ENCODE results near the gene CTIF.
"Not testable (repeated sequence)": the region's sequence is repeated elsewhere in the genome, so short reads cannot be mapped to it uniquely, and the experiment has no call there.

CTIF gene

DNA sequence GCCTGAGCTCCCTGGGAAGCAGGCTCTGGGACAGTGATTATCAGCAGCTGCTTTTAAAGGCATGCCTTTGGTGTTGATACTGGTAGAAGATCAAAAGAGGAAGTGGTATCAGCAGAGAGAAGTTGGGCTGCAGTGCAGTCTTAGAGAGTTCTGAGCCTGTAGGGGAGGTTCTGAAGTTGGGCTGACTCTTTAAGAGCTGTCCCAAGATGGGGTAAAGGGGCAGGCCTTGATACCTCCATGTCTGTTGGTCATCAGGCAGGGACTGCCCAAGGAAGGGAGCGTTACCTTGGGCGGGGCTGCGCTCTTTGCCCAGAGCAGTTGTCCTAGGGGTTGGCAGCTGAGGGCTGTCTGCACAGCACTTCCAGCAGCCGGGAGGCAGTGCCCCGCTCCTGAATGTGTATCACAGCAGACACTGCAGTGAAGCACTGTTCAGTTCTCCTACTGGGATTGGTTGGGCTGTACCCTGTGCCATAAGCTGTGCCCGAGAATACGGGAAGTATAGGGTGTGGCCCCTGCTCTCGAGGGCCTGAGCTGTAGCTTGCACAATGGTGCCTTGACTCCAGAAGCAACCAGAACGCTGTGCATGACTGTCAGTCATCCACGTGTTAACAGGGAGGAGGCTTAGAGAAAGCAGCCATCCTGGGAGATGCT is 177.0 kb downstream of the CTIF start:
- no peak for FAIRE-seq

GRCh38 chr18:48717227-48717626 is 178.4 kb downstream of the CTIF start:
- not testable (repeated sequence) for FAIRE-seq

DNA sequence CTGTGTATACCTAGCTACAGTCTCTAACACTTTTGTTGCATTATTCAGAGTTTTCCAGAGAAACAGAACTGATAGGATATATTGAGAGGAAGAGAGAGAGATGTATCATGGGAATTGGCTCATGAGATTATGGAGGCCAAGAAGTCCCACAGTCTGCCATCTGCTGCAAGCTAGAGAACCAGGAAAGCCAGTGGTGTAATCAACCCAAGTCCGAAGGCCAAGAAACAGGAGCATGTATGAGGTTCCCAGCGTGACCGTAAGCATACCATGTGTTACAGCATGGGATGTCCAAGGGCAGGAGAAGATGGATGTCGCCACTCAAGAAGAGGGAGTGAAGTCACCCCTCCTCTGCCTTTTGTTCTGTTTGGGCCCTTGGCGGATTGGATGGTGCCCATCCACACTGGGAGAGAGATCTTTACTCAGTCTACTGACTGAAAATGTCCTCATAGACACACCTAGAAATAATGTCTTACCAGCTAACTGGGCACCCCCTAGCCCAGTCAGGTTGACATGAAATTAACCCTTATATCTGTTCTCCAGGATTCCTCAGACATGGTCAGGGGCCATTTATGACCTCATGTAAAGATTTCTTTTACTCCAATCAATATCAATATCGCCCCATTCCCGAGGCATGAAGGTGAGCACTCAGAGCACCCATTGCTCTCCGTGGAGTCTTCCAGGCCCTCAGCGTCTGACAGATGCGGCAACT is 179.6 kb downstream of the CTIF start:
- FAIRE-seq, result no peak

GRCh38 chr18:48719388-48719787 is 180.6 kb downstream of the CTIF start:
- no peak for FAIRE-seq

GRCh38 chr18:48719974-48720654 is 181.3 kb downstream of the CTIF start:
- no peak for FAIRE-seq

- no peak for FAIRE-seq
Observed at GRCh38 chr18:48720655-48721025, 181.8 kb downstream of the CTIF start.

DNA sequence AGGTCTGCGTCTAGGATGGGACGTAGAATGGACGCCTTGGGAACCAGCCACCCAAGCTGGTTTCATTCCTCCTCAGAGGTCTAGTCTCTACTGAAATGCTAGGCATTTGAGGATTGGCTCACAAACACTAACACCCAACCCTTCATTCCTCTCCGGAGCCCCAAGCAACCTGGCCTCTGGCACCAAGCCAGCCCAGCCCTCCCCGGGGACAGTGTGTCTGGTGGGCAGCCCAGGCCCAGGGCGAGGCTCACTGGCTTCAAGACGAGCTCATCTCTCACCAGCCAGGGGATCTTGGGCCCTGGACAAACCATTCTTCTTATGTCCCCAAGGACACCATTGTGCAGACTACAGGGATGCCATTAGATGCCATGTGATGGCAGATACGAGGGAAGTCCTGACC is 182.5 kb downstream of the CTIF start:
- no peak for FAIRE-seq

- no peak for FAIRE-seq
Observed at GRCh38 chr18:48723016-48723415, 184.2 kb downstream of the CTIF start.

- FAIRE-seq, result no peak
Observed at GRCh38 chr18:48723837-48724236, 185.0 kb downstream of the CTIF start.

DNA sequence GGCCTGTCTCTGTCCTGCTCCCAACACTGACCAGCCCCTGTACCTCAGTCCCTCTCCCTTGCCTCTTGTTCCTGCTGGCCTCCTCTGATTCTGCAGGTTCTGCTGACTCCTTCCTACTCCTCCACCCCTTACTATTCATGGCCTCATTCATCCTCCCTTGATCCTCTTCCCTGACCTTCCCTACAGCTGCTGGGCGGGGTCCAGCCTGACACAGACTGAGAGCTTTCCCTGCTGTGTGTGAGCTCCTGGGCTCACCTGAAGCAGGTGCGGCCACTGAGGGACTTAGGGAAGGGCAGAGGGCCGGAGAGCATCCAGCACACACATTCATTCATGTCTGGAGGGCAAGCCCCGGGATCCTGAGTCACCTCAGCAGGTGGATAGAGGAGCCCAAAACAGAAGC is 185.6 kb downstream of the CTIF start:
- no peak for FAIRE-seq

- FAIRE-seq, result no peak
Observed at GRCh38 chr18:48724939-48725338, 186.1 kb downstream of the CTIF start.

DNA sequence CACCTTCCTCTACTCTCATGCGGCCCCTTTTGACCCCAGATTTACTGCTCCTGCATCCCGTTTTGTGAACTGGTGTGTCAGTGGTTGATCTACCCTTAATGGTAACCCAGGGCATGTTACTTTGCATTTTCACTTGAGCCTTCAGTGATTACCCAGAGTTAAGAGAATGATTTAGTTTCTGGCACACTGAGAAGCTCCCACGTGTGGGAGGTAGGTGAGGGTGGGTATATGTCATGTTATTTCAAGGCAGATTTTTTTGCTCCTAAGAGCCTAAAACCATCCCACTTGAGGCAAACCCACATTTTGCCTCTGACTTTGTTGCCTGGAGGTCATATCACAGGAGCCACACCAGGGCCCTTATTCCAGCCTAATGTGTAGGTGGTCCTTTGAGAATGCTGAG is 186.7 kb downstream of the CTIF start:
- no peak for FAIRE-seq

- FAIRE-seq, result no peak
Observed at GRCh38 chr18:48727681-48728080, 188.8 kb downstream of the CTIF start.

DNA sequence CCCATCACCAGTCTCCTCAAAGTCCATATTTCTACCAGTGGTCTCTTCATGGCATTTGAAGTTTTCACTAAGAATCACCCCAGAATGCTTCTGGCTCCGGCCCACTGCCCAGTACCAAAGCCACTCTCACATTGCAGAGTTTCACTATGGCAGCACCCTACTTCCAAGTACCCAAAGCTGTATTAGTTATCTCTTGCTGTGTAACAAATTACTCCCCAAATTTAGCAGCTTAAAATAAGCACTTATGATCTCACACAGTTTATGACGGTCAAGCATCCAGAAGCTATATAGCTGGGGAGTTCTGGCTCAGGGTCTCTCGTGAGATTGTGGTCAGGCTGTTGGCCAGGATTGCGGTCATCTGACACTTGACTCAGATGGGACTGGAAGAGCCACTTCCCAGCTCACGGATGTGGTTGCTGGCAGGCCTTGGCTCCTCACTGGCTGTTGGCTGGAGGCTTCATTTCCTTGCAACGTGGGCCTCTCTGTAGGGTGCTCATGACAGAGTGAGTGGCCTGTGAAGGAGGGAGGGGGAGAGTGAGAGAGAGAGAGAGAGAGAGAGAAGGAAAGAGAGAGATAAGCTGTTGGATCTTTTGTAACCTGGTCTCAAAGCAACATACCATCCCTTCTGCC is 189.5 kb downstream of the CTIF start:
- no peak for FAIRE-seq

DNA sequence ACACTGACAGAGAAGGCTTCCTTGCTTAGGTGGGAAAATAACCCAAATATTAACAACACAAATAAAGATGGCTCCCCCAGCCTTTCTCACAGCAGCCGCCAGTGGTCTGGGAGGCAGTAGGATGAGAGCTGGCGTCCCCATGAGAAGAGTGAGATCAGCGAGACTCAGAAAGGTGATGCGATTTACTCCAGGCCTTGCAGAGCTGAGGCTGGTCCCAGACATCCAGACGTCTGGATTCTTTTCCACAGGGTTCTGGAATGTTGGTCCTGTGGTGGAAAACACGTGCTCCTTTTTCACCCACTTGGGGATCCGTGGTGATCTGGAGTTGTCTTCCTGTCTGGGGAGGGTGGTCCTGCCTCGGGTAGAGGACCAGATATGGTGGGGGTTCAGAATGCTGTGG is 190.6 kb downstream of the CTIF start:
- FAIRE-seq, result no peak

DNA sequence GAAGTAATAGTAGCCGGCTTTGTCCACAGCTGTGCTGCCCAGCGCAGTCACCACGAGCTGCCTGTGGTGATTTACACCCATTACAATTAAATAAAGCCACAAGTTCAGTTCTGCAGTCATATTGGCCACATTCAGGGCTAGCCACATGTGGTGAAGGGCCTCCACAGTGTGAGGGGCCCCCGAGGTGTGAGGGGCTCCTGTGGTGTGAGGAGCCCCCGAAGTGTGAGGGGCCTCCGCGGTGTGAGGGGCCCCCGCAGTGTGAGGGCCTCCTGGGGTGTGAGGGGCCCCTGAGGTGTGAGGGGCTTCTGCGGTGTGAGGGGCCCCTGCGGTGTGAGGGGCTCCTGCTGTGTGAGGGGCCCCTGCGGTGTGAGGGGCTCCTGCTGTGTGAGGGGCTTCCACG is 191.2 kb downstream of the CTIF start:
- FAIRE-seq, result no peak

GRCh38 chr18:48732767-48733424 is 194.1 kb downstream of the CTIF start:
- no peak for FAIRE-seq

- no peak for FAIRE-seq
Observed at GRCh38 chr18:48733643-48734253, 194.9 kb downstream of the CTIF start.

- FAIRE-seq, result no peak
Observed at GRCh38 chr18:48734460-48734859, 195.6 kb downstream of the CTIF start.

DNA sequence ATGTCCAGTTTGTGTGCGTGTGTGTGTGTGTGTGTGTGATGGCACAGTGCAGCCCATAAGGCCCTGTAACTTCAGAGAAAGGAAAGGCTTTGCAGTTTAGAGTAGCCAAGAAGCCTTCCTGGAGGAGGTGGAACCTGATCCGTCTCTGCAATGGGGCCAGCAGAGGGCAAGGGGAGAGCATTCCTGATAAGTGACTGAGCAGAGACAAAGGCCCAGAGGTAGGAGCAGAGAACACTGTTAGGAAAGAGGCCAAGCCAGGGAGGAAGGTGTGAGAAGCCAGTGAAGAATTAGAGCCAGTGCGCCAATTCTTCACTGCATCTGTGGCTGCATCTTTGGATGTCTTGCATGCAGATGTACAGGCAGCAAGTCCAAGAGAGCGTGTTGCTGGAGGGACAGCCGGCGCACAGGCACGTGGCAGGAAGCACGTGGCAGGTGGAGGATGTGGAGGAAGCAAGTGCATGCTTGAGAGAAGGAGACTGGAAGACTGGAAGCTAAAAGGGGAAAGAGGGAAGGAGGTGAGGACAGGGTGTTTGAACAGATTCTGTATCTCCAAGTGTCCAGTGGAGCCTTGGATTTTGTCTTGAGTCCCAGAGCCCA is 196.3 kb downstream of the CTIF start:
- no peak for FAIRE-seq

DNA sequence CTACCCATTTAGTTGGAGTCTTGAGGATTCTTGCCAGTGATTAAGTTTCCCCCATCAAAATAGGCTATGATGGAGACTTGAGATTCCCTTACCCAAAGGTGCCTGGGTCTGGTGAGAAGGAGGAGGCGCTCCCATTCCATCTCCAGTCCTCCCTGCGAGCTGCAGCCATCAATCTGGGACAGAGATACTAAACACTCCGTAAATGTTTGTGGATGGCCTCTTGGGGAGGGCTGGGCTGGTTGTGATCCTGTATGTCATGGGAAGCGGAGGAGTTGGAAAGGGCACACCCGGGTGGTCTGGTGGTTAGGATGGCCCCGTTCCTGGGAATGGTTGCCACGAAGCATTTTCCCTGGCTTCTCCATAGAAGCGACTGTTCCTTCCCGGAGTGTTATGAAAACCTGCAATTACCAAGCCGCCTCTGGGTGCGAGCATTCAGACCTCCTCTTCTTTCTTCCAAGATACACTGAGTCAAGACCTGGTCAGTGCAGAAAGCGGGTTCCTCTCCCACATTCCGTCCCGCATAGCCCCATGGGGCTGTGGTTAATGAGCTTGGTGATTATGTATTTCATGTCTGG is 196.9 kb downstream of the CTIF start:
- FAIRE-seq, result no peak
